ENCODE data around the gene HSF4. TPM values are rescaled to one million over a fixed set of nuclear protein-coding genes. Genes with fewer than 3 reads are reported as not detected.
A peak's percentile ranks its signal among the peaks of the same experiment; 100 is the strongest.

Gene HSF4
- total RNA-seq, 1 donor from 2014 or later = 33.4 TPM

DNA sequence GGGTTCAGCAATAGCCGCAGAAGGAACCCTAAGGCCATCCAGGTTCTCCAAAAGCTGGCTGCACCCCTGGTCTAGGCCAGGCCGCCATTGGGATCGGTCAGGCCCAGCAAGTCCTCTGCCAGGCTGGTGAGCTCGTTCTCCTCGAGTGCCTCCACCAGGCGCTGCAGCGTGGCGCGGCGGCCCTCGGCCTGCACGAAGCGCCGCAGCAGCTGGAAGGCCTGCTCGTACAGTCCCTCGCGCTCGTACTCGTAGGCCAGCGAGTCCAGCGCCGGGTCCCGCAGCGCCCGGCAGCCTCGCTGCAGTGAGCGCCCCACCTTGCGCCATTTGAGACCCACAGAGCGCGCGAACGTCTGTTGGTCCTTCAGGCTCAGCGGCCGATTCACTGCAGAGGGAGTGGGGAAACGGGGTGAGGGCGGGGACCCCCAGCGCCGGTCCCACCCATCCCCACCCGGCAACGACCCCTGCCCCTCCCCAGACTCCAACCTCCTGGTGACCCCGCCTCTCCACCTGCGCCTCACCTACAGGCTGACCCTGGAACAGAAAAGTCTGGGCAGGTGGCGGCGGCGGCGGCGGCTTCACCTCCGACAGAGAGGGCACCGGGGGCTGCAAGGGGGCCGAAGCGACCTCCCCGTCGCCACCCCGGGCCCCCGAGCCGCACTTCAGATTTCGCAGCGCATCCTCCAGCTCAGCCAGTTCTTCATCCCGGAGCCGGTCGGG is 9.8 kb upstream of the HSF4 start:
- Mint-ChIP-seq H3K4me1 (ENCODE audit: low read depth) (peaks cover 50% of the 10 kb centered on the region), H3K4me3 (ENCODE audit: low read depth) (peak overlapping the region; percentile 70), H3K36me3 (ENCODE audit: low read depth) (peaks cover 24% of the 10 kb centered on the region), H3K27me3 (ENCODE audit: low read depth) (peaks cover 1% of the 10 kb centered on the region), H3K27ac (no peak overlapping the region), H3K9me3 (no peaks in the 10 kb centered on the region)
- intact Hi-C loops (cut with micrococcal nuclease) = loop anchor here (1.0 to 10.0 kb wide), 5 partner anchors 33 to 280 kb away; no protein-coding TSS in a partner anchor
- DNase-seq (ENCODE audit: low spot score) = no peak

DNA sequence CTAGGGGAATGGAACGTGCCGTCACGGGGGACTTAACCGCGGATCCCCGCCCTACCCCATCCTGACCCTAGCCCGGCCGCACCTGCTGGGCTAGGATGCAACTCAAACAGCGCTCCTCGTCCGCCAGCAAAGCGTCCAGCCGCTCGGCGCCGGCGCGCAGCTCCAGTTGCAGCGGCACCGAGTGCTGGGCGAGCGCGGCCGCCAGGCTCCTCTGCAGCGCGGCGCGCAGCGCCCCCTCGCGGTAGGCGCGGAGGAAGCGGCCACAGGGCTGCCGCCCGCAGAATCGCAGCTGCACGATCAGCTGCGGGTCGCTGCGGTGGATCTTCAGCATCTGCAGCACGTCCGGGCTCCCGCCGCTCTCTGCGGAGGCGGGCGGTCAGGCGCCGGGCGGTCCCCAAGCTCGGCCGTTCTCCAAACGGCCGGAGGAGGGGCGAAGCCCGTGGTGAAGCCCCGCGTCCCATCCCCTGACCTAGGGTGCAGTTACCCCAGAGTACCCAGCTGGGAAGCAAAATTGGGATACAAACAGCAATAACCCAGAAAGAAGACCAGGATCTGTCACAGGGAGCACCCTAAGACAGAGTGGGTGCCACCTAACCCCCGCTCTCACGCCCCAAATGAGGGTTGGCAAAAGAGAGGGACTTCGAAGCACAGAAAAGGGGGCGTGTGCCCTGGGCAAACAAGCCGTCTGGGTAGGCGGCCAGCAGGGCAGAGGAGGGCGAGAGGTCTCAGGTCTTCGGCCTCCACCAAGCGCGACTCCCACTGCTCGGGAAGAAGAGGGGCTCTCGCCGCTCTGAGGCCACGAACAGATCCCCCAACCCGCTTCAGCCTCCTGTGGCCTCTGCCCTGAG is 9.0 kb upstream of the HSF4 start:
- peak; percentile 77 for DNase-seq (ENCODE audit: low spot score)
- Mint-ChIP-seq H3K9me3 (no peaks in the 10 kb centered on the region), H3K27ac (no peak overlapping the region), H3K27me3 (ENCODE audit: low read depth) (peaks cover 1% of the 10 kb centered on the region), H3K4me1 (ENCODE audit: low read depth) (peaks cover 50% of the 10 kb centered on the region), H3K4me3 (ENCODE audit: low read depth) (peak overlapping the region; percentile 70), H3K36me3 (ENCODE audit: low read depth) (peaks cover 24% of the 10 kb centered on the region)
- intact Hi-C loops (cut with micrococcal nuclease) = loop anchor here (1.0 to 10.0 kb wide), 4 partner anchors 137 to 281 kb away; no protein-coding TSS in a partner anchor

DNA sequence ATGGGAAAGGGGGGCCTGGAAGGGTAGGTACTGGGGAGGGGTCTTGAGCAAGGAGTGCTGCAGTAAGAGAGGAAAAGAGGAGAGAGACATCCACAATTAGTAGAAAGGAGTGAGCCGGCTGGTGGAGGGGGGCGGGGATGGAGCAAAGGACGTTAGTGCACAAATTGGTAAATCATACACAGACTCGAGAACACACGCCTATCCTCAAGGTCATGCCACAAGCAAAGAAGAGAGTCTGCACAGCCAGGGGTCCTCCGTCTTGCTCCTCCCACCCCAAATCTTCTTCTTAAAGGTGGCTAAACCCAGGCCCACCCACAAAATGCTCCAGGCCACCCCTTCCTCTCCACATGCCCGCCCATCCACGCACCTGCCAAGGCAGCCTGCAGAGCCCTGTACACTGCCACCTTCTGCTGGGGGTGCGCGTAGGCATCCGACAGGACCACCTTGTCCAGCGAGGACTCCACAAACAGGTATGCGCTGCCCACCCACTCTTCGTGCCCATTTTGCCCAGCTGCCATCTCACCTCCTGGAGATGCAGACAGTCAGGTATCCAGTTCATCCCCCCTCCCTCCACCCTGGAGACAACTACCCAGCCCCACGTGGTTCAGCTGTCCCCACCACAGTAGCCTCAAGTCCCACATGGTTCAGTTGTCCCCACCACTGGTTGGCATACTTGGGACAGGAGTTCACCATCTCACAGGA is 8.3 kb upstream of the HSF4 start:
- no peak overlapping the region for H3K27ac Mint-ChIP-seq
- intact Hi-C loops (cut with micrococcal nuclease) = loop anchor here (10.0 kb wide), 1 partner anchor 281 kb away; no protein-coding TSS in a partner anchor
- H3K4me3 Mint-ChIP-seq (ENCODE audit: low read depth) = no peak overlapping the region

DNA sequence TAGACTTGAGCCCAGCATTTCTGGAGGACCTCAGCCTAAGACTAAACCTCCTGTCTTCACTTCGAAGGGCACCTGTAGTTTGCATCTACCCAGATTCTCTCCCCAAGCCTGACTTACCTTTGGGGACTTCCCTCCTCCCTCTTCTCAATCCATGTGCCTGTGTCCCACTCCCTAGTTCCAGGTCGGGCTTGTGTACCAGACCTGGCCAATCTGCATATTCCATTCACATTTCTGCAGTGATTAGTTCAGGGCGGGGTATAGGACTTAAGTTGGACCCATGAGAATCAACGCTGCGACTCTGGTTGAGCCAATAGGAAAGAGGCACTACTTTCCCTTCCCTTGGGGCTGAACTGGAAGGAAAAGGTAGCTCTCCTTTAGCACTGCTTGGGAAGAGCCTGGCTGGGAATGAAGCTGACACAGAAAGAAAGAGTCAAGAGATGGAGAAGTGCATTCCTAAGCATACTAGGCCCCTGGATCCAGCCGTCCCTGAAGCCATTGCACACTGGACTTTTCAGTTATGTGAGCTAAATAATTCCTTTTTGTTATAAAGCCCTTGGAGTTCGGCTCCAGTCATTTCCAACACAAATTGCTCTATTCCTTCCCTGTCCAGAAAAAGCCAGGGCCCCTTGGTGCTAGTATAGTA is 7.3 kb upstream of the HSF4 start:
- Mint-ChIP-seq H3K27me3 (ENCODE audit: low read depth) (peaks cover 1% of the 10 kb centered on the region), H3K27ac (no peak overlapping the region), H3K4me1 (ENCODE audit: low read depth) (peaks cover 46% of the 10 kb centered on the region), H3K9me3 (no peaks in the 10 kb centered on the region), H3K36me3 (ENCODE audit: low read depth) (peaks cover 34% of the 10 kb centered on the region), H3K4me3 (ENCODE audit: low read depth) (no peak overlapping the region)
- intact Hi-C loops (cut with micrococcal nuclease) = loop anchor here (10.0 kb wide), 1 partner anchor 282 kb away; no protein-coding TSS in a partner anchor
- no peak for DNase-seq (ENCODE audit: low spot score)

More for the DNA sequence above, 8.3 kb upstream of the HSF4 start:
- peak; percentile 8 for DNase-seq (ENCODE audit: low spot score)
- Mint-ChIP-seq H3K36me3 (ENCODE audit: low read depth) (peaks cover 30% of the 10 kb centered on the region), H3K27me3 (ENCODE audit: low read depth) (peaks cover 1% of the 10 kb centered on the region), H3K4me1 (ENCODE audit: low read depth) (peaks cover 50% of the 10 kb centered on the region), H3K9me3 (no peaks in the 10 kb centered on the region)

DNA sequence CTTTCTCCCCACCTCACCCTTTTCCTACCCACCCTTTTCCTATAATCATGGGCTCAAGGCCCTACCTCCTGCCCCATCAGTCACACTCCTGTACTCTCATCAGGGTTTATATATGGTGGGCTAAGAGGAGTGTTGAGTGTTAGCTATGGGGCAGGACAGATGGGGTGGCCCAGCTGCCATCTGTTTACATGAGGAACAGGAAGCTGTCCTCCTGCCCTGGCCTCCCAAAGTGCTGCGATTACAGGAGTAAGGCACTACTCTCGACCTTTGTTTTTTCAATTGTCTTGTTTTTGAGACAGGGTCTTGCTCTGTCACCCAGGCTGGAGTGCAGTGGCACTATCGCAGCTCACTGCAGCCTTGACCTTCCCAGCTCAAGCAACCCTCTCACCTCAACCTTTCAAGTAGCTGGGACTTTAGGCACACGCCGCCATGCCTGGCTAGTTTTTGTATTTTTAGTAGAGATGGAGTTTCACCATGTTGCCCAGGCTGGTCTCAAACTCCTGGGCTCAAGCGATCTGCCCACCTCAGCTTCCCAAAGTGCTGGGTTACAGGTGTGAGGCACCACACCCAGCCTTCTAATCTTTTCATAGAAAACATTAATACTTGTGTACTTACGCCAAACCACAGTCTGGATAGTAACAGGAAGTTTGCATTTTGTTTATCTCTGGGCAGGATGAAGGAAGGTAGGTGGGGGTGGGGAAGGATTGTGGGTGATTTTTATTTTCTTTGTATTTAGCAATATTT is 6.5 kb upstream of the HSF4 start:
- intact Hi-C loops (cut with micrococcal nuclease) = loop anchor here (10.0 kb wide), 1 partner anchor 283 kb away; no protein-coding TSS in a partner anchor
- no peak for DNase-seq (ENCODE audit: low spot score)
- Mint-ChIP-seq H3K27me3 (ENCODE audit: low read depth) (peaks cover 5% of the 10 kb centered on the region), H3K27ac (peak overlapping the region; percentile 85), H3K9me3 (no peaks in the 10 kb centered on the region), H3K36me3 (ENCODE audit: low read depth) (peaks cover 34% of the 10 kb centered on the region), H3K4me1 (ENCODE audit: low read depth) (peaks cover 46% of the 10 kb centered on the region), H3K4me3 (ENCODE audit: low read depth) (peak overlapping the region; percentile 91)

DNA sequence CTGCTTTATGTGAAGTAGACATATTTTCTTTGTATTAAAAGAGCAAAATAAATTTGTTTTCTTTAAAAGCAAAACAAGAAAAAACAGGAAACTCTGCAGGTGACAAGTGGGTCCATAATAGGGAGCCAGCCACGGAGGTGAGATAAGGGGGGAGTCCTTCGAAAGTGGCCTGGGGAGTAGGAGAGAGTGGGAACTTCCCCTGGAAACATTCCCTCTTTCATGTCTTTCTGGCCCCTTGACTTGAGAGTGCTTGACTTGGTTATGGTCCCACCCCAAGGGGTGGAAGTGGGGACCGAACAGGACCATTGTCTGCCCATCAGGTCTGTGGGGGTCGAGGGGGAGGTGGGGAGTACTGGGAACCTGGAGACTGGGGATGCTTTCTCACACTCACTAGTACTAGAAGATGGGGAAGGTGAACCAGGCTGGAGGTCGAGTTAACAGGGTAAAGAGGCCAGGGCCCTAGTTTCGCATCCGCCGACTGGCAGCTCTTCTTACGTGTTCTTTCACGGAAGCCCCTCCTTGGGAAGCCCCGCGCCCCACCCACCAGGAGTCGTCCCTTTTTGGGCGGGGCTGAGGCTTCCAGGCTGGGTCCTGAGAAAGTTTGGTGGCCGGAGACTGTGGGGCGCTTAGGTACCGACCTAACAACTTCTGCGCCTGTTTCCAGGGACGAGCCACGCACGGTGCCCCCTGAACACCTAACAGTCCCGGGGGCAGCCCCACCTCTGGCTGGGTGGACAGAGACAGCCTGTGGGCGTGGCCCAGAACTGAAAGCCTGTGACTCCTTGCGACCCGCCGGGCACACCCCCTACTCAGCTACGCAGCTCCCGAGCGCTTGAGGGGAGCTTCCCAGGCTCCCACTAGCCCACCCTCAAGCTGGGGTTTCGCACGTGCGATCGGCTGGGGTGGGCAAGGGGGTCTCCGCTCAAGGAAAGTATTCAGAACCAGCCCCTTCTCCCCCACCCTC is 5.6 kb upstream of the HSF4 start:
- DNase-seq (ENCODE audit: low spot score) = peak; percentile 84
- H3K4me3 Mint-ChIP-seq (ENCODE audit: low read depth) = peak overlapping the region; percentile 91
- no peaks in the 10 kb centered on the region for H3K9me3 Mint-ChIP-seq
- peak overlapping the region; percentile 85 for H3K27ac Mint-ChIP-seq
- peaks cover 30% of the 10 kb centered on the region for H3K36me3 Mint-ChIP-seq (ENCODE audit: low read depth)
- intact Hi-C loops (cut with micrococcal nuclease) = loop anchor here (1.0 to 10.0 kb wide), 3 partner anchors 11 to 284 kb away; partner anchors contain the start of gene NOL3
- peaks cover 44% of the 10 kb centered on the region for H3K4me1 Mint-ChIP-seq (ENCODE audit: low read depth)
- peaks cover 5% of the 10 kb centered on the region for H3K27me3 Mint-ChIP-seq (ENCODE audit: low read depth)

DNA sequence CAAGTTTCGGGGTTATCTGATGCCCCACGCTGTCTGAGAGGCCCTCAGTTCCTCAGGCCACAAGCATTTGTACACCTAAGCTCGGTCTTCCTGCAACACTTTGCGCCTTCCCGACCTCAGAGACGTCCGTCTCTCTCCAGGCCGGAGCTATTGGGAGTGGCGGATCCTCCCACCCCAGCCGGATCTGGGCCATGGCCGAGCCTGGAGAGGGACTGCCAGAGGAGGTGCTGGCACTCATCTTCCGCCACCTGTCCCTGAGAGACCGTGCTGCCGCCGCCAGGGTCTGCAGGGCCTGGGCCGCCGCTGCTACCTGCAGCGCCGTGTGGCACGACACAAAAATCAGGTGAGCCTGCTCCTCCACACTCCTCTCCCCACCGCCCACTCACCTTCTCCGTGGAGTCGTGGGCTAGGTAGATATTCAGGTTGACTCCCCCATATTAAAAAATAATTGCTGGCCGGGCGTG is 2.9 kb upstream of the HSF4 start:
- intact Hi-C loops (cut with micrococcal nuclease) = loop anchor here (2.0 kb wide), 4 partner anchors 13 to 65 kb away; partner anchors contain the start of genes MATCAP1, PHAF1 and TMEM208
- H3K4me3 Mint-ChIP-seq (ENCODE audit: low read depth) = peak overlapping the region; percentile 30
- H3K27ac Mint-ChIP-seq = no peak overlapping the region
- H3K9me3 Mint-ChIP-seq = no peaks in the 10 kb centered on the region
- H3K36me3 Mint-ChIP-seq (ENCODE audit: low read depth) = peaks cover 24% of the 10 kb centered on the region
- peaks cover 43% of the 10 kb centered on the region for H3K4me1 Mint-ChIP-seq (ENCODE audit: low read depth)
- peaks cover 17% of the 10 kb centered on the region for H3K27me3 Mint-ChIP-seq (ENCODE audit: low read depth)
- DNase-seq (ENCODE audit: low spot score) = no peak

DNA sequence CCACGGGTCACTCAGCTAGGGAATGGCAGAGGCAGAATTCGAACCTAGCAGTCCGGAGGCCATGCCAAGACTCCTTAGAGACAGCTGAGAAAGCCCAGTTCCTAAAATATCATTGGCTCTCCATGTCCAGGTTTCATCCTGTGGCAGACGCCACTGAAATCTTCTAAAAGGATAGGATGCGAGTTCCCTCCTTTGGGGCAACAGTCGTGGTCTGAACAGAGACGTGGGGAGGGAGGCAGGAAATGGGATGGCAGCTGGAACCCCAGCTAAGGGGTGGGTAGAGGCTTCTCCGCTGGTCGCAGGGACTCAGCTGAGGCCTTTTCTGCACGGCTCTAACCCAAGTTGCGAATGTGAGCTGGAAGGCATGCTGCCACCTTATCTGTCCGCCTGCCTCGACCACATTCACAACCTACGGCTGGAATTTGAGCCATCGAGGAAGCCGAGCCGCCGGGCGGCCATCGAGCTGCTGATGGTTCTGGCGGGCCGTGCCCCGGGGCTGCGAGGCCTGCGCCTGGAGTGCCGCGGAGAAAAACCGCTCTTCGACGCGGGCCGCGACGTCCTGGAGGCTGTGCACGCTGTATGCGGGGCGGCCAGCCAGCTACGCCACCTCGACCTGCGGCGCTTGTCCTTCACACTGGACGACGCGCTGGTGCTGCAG is 1.9 kb upstream of the HSF4 start:
- Mint-ChIP-seq H3K27me3 (ENCODE audit: low read depth) (peaks cover 22% of the 10 kb centered on the region), H3K27ac (no peak overlapping the region), H3K4me1 (ENCODE audit: low read depth) (peaks cover 36% of the 10 kb centered on the region), H3K4me3 (ENCODE audit: low read depth) (peak overlapping the region; percentile 37), H3K9me3 (no peaks in the 10 kb centered on the region), H3K36me3 (ENCODE audit: low read depth) (peaks cover 27% of the 10 kb centered on the region)
- intact Hi-C loops (cut with micrococcal nuclease) = no loop called here
- no peak for DNase-seq (ENCODE audit: low spot score)

DNA sequence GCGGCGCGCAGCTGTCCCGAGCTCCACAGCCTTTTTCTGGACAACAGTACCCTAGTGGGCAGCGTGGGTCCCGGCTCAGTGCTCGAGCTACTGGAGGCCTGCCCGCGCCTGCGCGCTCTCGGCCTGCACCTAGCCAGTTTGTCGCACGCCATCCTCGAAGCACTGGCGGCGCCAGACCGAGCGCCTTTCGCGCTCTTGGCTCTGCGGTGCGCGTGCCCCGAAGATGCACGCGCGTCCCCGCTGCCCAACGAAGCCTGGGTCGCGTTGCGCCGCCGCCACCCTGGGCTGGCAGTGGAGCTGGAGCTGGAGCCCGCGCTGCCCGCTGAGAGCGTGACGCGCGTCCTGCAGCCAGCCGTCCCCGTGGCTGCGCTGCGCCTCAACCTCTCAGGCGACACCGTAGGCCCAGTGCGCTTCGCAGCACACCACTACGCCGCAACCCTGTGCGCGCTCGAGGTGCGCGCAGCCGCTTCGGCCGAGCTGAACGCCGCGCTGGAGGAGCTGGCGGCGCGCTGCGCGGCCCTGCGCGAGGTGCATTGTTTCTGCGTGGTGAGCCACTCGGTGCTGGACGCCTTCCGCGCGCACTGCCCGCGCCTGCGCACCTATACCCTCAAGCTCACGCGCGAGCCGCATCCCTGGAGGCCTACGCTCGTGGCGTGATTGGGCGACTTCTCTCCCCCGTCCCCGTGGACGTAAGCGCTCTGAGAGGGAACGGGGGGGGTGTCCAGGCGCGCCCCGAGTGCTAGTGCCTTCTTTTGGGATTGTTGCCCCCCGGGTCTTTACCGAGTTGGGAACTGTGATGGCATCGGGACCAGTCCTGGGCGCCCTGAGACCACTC is 1.2 kb upstream of the HSF4 start:
- Mint-ChIP-seq H3K36me3 (ENCODE audit: low read depth) (peaks cover 30% of the 10 kb centered on the region), H3K27me3 (ENCODE audit: low read depth) (peaks cover 24% of the 10 kb centered on the region), H3K27ac (no peak overlapping the region), H3K4me1 (ENCODE audit: low read depth) (peaks cover 31% of the 10 kb centered on the region), H3K4me3 (ENCODE audit: low read depth) (peak overlapping the region; percentile 42), H3K9me3 (no peaks in the 10 kb centered on the region)
- peak; percentile 61 for DNase-seq (ENCODE audit: low spot score)
- intact Hi-C loops (cut with micrococcal nuclease) = no loop called here
